ENCODE measurements around the gene NLRP8. TPM values are rescaled to one million over a fixed set of nuclear protein-coding genes. Genes with fewer than 3 reads are reported as not detected.

Gene NLRP8
- total RNA-seq (2014; rRNA removed; shearing (Covaris generic)) (not detected in 2 replicates), polyA plus RNA-seq (2016; fragmentation: Nextera tagmentation; extraction: Ambion mirVana) (not detected in 2 replicates)
- long read RNA-seq, result 0 reads

DNA sequence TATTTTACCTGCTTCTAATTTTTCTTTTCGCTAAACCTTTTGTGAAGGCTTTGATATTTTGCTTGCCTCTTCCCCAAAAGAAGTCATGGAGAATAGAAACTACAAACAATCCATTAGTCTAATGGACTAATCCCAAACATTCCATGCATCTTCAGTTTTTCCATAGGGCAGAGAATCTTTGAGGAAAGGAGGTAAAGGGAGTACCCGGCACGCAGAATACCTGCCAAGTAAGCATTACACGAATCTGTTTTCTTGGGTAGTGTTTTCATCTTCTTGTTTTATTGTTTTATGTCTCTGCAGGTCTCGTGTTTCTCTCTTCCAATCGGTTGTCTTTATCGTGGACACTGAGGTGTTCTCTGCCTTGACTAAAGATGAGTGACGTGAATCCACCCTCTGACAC, at the start of gene NLRP8:
Gene NLRP8, plus strand, starts transcription at position 301 of the 400 bp plus-strand sequence.
- no peak for DNase-seq (ENCODE audit: low spot score)
- Histone ChIP-seq H3K9me2 (ENCODE audit: insufficient read depth) (no peaks in the 10 kb centered on the region), H3K4me2 (no peak within 1 kb of the TSS), H2AFZ (no peak within 1 kb of the TSS), H3K27ac (ENCODE audit: low read depth) (no peak within 1 kb of the TSS), H3F3A (replicated peaks; ENCODE audit: low read depth) (no peaks in the 10 kb centered on the region), H3K27me3 (ENCODE audit: insufficient read depth) (no peaks in the 10 kb centered on the region), H3K4me1 (ENCODE audit: insufficient read depth) (no peaks in the 10 kb centered on the region), H3K36me3 (ENCODE audit: insufficient read depth) (peaks cover 5% of the 10 kb centered on the region; the same call in 1 of the 2 replicates), H3K79me2 (replicated peaks; ENCODE audit: insufficient read depth) (no peaks in the 10 kb centered on the region), H4K20me1 (replicated peaks; ENCODE audit: insufficient read depth) (no peaks in the 10 kb centered on the region), H3K4me3 (no peak within 1 kb of the TSS)
- Mint-ChIP-seq H3K9me3 (peaks cover 88% of the 10 kb centered on the region), H3K4me3 (no peak within 1 kb of the TSS), H3K27me3 (ENCODE audit: insufficient read depth, low read depth, poor library complexity) (peaks cover 9% of the 10 kb centered on the region), H3K27ac (no peak within 1 kb of the TSS), H3K36me3 (ENCODE audit: low read depth) (peaks cover 41% of the 10 kb centered on the region), H3K4me1 (no peaks in the 10 kb centered on the region)
- TF ChIP-seq ZNF114 (CRISPR knock-in tag; IDR thresholded peaks at IDR 0.05), result no peak
- no peak for TF ChIP-seq NANOG (IDR thresholded peaks at IDR 0.05; ENCODE audit: borderline replicate concordance)
- TF ChIP-seq ZNF331 (CRISPR knock-in tag; IDR thresholded peaks at IDR 0.05; ENCODE audit: low read depth), result no peak
- TF ChIP-seq EZH2phosphoT487 (IDR thresholded peaks at IDR 0.05; ENCODE audit: unreplicated experiment), result no peak
- TF ChIP-seq, protein P1, sequence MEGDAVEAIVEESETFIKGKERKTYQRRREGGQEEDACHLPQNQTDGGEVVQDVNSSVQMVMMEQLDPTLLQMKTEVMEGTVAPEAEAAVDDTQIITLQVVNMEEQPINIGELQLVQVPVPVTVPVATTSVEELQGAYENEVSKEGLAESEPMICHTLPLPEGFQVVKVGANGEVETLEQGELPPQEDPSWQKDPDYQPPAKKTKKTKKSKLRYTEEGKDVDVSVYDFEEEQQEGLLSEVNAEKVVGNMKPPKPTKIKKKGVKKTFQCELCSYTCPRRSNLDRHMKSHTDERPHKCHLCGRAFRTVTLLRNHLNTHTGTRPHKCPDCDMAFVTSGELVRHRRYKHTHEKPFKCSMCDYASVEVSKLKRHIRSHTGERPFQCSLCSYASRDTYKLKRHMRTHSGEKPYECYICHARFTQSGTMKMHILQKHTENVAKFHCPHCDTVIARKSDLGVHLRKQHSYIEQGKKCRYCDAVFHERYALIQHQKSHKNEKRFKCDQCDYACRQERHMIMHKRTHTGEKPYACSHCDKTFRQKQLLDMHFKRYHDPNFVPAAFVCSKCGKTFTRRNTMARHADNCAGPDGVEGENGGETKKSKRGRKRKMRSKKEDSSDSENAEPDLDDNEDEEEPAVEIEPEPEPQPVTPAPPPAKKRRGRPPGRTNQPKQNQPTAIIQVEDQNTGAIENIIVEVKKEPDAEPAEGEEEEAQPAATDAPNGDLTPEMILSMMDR (conservative IDR thresholded peaks at IDR 0.05; ENCODE audit: low read depth in 2 of 2), result no peak
- ATAC-seq, result no peak

DNA sequence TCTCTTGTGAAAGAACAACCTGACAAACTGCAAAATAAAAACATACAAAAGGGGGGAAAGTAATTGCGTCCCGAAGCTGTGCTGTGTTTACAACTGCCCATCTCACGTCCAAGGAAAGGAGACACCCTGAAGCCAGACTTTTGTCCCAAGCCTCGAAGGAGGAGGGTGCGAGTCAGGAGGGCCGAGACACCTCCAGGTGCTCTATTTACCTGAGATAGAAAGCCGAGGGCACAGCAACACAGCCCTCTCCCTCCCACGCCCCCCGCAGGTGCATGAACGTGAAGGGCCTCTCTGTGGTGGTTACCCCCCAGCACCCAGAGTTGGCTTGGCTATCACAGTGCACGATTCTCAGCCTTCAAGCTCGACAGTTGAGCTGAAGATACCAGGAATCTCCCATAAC, 48.7 kb upstream of the NLRP8 start:
- Mint-ChIP-seq H3K4me1 (no peaks in the 10 kb centered on the region), H3K36me3 (ENCODE audit: low read depth) (peaks cover 41% of the 10 kb centered on the region), H3K27me3 (ENCODE audit: insufficient read depth, low read depth, poor library complexity) (no peaks in the 10 kb centered on the region), H3K4me3 (no peak overlapping the region), H3K27ac (no peak overlapping the region), H3K9me3 (peaks cover 94% of the 10 kb centered on the region)
- Histone ChIP-seq H3K36me3 (ENCODE audit: insufficient read depth) (no peaks in the 10 kb centered on the region), H3K4me3 (no peak overlapping the region), H3K79me2 (replicated peaks; ENCODE audit: insufficient read depth) (no peaks in the 10 kb centered on the region), H3K27ac (ENCODE audit: low read depth) (no peak overlapping the region), H3F3A (replicated peaks; ENCODE audit: low read depth) (no peaks in the 10 kb centered on the region), H3K4me2 (no peak overlapping the region), H2AFZ (no peak overlapping the region), H3K4me1 (ENCODE audit: insufficient read depth) (no peaks in the 10 kb centered on the region), H4K20me1 (replicated peaks; ENCODE audit: insufficient read depth) (no peaks in the 10 kb centered on the region), H3K27me3 (ENCODE audit: insufficient read depth) (no peaks in the 10 kb centered on the region), H3K9me2 (ENCODE audit: insufficient read depth) (no peaks in the 10 kb centered on the region)
- DNase-seq (ENCODE audit: low spot score) (no peak), ATAC-seq (no peak)
- TF ChIP-seq ZNF331 (CRISPR knock-in tag; IDR thresholded peaks at IDR 0.05; ENCODE audit: low read depth) (no peak), ETS1 (IDR thresholded peaks at IDR 0.05) (no peak), ZNF114 (CRISPR knock-in tag; IDR thresholded peaks at IDR 0.05) (no peak), NANOG (IDR thresholded peaks at IDR 0.05; ENCODE audit: borderline replicate concordance) (no peak), CREB1 (CRISPR knock-in tag; IDR thresholded peaks at IDR 0.05; ENCODE audit: low read depth) (no peak), STAT1 (IDR thresholded peaks at IDR 0.05; ENCODE audit: unreplicated experiment) (no peak), POLR2AphosphoS5 (IDR thresholded peaks at IDR 0.05; ENCODE audit: low read depth) (no peak), JUNB (IDR thresholded peaks at IDR 0.05; ENCODE audit: unreplicated experiment) (no peak)
- TF ChIP-seq, protein P2, sequence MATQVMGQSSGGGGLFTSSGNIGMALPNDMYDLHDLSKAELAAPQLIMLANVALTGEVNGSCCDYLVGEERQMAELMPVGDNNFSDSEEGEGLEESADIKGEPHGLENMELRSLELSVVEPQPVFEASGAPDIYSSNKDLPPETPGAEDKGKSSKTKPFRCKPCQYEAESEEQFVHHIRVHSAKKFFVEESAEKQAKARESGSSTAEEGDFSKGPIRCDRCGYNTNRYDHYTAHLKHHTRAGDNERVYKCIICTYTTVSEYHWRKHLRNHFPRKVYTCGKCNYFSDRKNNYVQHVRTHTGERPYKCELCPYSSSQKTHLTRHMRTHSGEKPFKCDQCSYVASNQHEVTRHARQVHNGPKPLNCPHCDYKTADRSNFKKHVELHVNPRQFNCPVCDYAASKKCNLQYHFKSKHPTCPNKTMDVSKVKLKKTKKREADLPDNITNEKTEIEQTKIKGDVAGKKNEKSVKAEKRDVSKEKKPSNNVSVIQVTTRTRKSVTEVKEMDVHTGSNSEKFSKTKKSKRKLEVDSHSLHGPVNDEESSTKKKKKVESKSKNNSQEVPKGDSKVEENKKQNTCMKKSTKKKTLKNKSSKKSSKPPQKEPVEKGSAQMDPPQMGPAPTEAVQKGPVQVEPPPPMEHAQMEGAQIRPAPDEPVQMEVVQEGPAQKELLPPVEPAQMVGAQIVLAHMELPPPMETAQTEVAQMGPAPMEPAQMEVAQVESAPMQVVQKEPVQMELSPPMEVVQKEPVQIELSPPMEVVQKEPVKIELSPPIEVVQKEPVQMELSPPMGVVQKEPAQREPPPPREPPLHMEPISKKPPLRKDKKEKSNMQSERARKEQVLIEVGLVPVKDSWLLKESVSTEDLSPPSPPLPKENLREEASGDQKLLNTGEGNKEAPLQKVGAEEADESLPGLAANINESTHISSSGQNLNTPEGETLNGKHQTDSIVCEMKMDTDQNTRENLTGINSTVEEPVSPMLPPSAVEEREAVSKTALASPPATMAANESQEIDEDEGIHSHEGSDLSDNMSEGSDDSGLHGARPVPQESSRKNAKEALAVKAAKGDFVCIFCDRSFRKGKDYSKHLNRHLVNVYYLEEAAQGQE (IDR thresholded peaks at IDR 0.05; ENCODE audit: unreplicated experiment), result no peak
